Trophoblast cell (in vitro differentiated cells and primary cell): ENCODE data around the gene SMYD3.
"Not testable (repeated sequence)": the region's sequence is repeated elsewhere in the genome, so short reads cannot be mapped to it uniquely, and the experiment has no call there.

Experiments used
- DNase-seq, 2 donors: peaks; one replicate each; pipeline ENCODE4 v3.0.0-alpha.2; 2016
- H2AFZ ChIP-seq: 2 replicates; pipeline ENCODE4 v1.6.1; 2013; ENCODE audit warnings: low read length, moderate library complexity, mild to moderate bottlenecking; ENCODE audit not compliant: insufficient read depth, poor library complexity
- H2AK5ac ChIP-seq: 2 replicates; pipeline ENCODE4 v1.6.1; 2013; ENCODE audit warnings: mild to moderate bottlenecking, low read length
- H2BK120ac ChIP-seq: 2 replicates; pipeline ENCODE4 v1.6.1; 2013; ENCODE audit warnings: low read length, mild to moderate bottlenecking, moderate library complexity; ENCODE audit not compliant: insufficient read depth, poor library complexity
- H2BK12ac ChIP-seq: 2 replicates; pipeline ENCODE4 v1.6.1; 2013; ENCODE audit warnings: mild to moderate bottlenecking, low read length, moderate library complexity
- H2BK5ac ChIP-seq: 2 replicates; pipeline ENCODE4 v1.6.1; 2013; ENCODE audit warnings: low read length, low read depth, moderate library complexity, mild to moderate bottlenecking; ENCODE audit not compliant: poor library complexity
- H3K14ac ChIP-seq: 2 replicates; pipeline ENCODE4 v1.6.1; 2013; ENCODE audit warnings: mild to moderate bottlenecking, low read length
- H3K18ac ChIP-seq: 2 replicates; pipeline ENCODE4 v1.6.1; 2013; ENCODE audit warnings: mild to moderate bottlenecking, low read length
- H3K23ac ChIP-seq: 2 replicates; pipeline ENCODE4 v1.6.1; 2013; ENCODE audit warnings: low read length
- H3K27ac ChIP-seq: 2 replicates; pipeline ENCODE4 v1.5.1; 2013; ENCODE audit warnings: low read depth, mild to moderate bottlenecking, inconsistent platforms, low read length, moderate library complexity
- H3K27me3 ChIP-seq: 2 replicates; pipeline ENCODE4 v1.6.1; 2013; ENCODE audit warnings: inconsistent platforms, mild to moderate bottlenecking, low read length, moderate library complexity; ENCODE audit not compliant: insufficient read depth
- H3K36me3 ChIP-seq, 2 experiments: 1 replicate in 1 of 2; 2 replicates in 1 of 2; pipeline ENCODE4 v1.6.1; 2013; ENCODE audit warnings: low read length in 2 of 2, mild to moderate bottlenecking in 2 of 2, moderate library complexity in 1 of 2; ENCODE audit not compliant: insufficient read depth in 2 of 2, control insufficient read depth in 1 of 2
- H3K4ac ChIP-seq: 2 replicates; pipeline ENCODE4 v1.6.1; 2013; ENCODE audit warnings: low read depth, mild to moderate bottlenecking, low read length, moderate library complexity
- H3K4me1 ChIP-seq, 2 experiments: 1 replicate in 1 of 2; 2 replicates in 1 of 2; pipeline ENCODE4 v1.6.1; 2013; ENCODE audit warnings: low read length in 2 of 2, mild to moderate bottlenecking in 2 of 2, moderate library complexity in 1 of 2; ENCODE audit not compliant: insufficient read depth in 2 of 2, control insufficient read depth in 1 of 2
- H3K4me2 ChIP-seq: 2 replicates; pipeline ENCODE4 v1.6.1; 2013; ENCODE audit warnings: inconsistent platforms, mild to moderate bottlenecking, low read length, moderate library complexity
- H3K4me3 ChIP-seq: 2 replicates; pipeline ENCODE4 v1.5.1; 2013; ENCODE audit warnings: mild to moderate bottlenecking, low read depth, low read length, inconsistent platforms
- H3K79me1 ChIP-seq: one replicate; pipeline ENCODE4 v1.6.1; 2013; ENCODE audit warnings: low read length
- H3K79me2 ChIP-seq: 2 replicates; pipeline ENCODE4 v1.6.1; 2013; ENCODE audit warnings: low read length, mild to moderate bottlenecking; ENCODE audit not compliant: control insufficient read depth, insufficient read depth, poor library complexity
- H3K9ac ChIP-seq: 2 replicates; pipeline ENCODE4 v1.6.1; 2013; ENCODE audit warnings: mild to moderate bottlenecking, low read length
- H3K9me3 ChIP-seq: 2 replicates; pipeline ENCODE4 v1.6.1; 2013; ENCODE audit warnings: low read depth, mild to moderate bottlenecking, control low read depth, inconsistent platforms, low read length; ENCODE audit not compliant: insufficient read depth
- H4K12ac ChIP-seq: 2 replicates; pipeline ENCODE4 v1.6.1; 2013; ENCODE audit warnings: low read depth, mild to moderate bottlenecking, low read length, moderate library complexity
- H4K8ac ChIP-seq: 2 replicates; pipeline ENCODE4 v1.6.1; 2013; ENCODE audit warnings: low read depth, mild to moderate bottlenecking, low read length, moderate library complexity
- H4K91ac ChIP-seq: one replicate; pipeline ENCODE4 v1.6.1; 2013; ENCODE audit warnings: low read depth, mild to moderate bottlenecking, low read length, moderate library complexity
- WGBS: extraction: QIAGEN DNeasy Blood & Tissue Kit; methylation state at CpG from one replicate; pipeline ENCODE4 v1.1.7; 2013; ENCODE audit warnings: missing lambda C conversion rate; ENCODE audit not compliant: insufficient read length, insufficient coverage; ENCODE audit errors: extremely low coverage; 5-methylcytosine and 5-hydroxymethylcytosine counted together

Gene SMYD3

GRCh38 chr1:246032984-246033383 is 474.1 kb downstream of the SMYD3 start:
- Histone ChIP-seq H3K36me3 (no peaks in the 10 kb centered on the region), H3K79me1 (peaks cover 3% of the 10 kb centered on the region), H3K27me3 (no peaks in the 10 kb centered on the region), H3K79me2 (no peaks in the 10 kb centered on the region), H2BK5ac (no peak overlapping the region), H3K14ac (no peak overlapping the region), H3K18ac (no peak overlapping the region), H3K4me2 (no peak overlapping the region), H2BK12ac (no peak overlapping the region), H3K27ac (no peak overlapping the region), H4K91ac (no peak overlapping the region), H3K9ac (no peak overlapping the region), H3K9me3 (no peaks in the 10 kb centered on the region), H2BK120ac (no peak overlapping the region), H2AK5ac (no peak overlapping the region), H3K4me3 (no peak overlapping the region), H3K23ac (no peak overlapping the region), H4K12ac (no peak overlapping the region), H4K8ac (no peak overlapping the region), H2AFZ (no peak overlapping the region), H3K4ac (no peak overlapping the region), H3K4me1 (peaks cover 0 to 2% of the 10 kb centered on the region in 2 experiments)
- no CpG with 5 or more reads among the region's 1 CpG for WGBS
- DNase-seq: no peak

- Histone ChIP-seq H3K23ac (peak overlapping the region; percentile 86), H4K8ac (no peak overlapping the region), H3K36me3 (no peaks in the 10 kb centered on the region), H2AFZ (no peak overlapping the region), H2BK5ac (no peak overlapping the region), H3K14ac (no peak overlapping the region), H3K79me2 (no peaks in the 10 kb centered on the region), H2BK120ac (no peak overlapping the region), H3K9ac (no peak overlapping the region), H3K4ac (no peak overlapping the region), H3K18ac (peak overlapping the region; percentile 59), H4K12ac (peak overlapping the region; percentile 62), H3K4me2 (no peak overlapping the region), H2BK12ac (peak overlapping the region; percentile 22), H3K27ac (no peak overlapping the region), H3K4me3 (no peak overlapping the region), H3K9me3 (no peaks in the 10 kb centered on the region), H3K27me3 (no peaks in the 10 kb centered on the region), H2AK5ac (peak overlapping the region; percentile 74), H3K4me1 (peaks cover 0 to 2% of the 10 kb centered on the region in 2 experiments), H4K91ac (no peak overlapping the region), H3K79me1 (peaks cover 3% of the 10 kb centered on the region)
- no peak for DNase-seq
- WGBS: no CpG with 5 or more reads among the region's 3 CpGs
These were observed 475.0 kb downstream of the SMYD3 start for GRCh38 chr1:246032031-246032551.

DNA sequence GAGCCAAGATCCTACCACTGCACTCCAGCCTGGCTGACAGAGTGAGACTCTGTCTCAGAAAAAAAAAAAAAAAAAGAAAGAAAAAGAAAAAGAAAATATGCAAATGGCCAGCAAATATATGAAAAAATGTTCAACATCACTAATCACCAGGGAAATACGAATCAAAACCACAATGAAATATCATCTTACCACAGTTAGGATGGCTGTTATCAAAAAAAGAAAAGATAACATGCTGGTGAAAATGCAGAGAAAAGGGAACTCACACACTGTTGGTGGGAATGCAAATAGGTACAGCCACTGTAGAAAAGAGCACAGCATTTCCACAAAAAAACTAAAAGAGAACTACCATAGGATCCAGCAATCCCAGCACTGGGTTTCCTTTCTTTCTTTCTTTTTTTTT is 477.5 kb downstream of the SMYD3 start:
- no peak overlapping the region for H4K91ac ChIP-seq
- H3K9ac ChIP-seq: no peak overlapping the region
- H3K14ac ChIP-seq: no peak overlapping the region
- no peak overlapping the region for H3K23ac ChIP-seq
- H2AFZ ChIP-seq: no peak overlapping the region
- WGBS: no CpG with 5 or more reads among the region's 1 CpG
- H2BK5ac ChIP-seq: no peak overlapping the region
- H3K4me3 ChIP-seq: no peak overlapping the region
- no peaks in the 10 kb centered on the region for H3K9me3 ChIP-seq
- H4K8ac ChIP-seq: no peak overlapping the region
- no peak overlapping the region for H3K18ac ChIP-seq
- no peak overlapping the region for H2BK120ac ChIP-seq
- H3K79me1 ChIP-seq: peaks cover 3% of the 10 kb centered on the region
- H4K12ac ChIP-seq: no peak overlapping the region
- peaks cover 0 to 2% of the 10 kb centered on the region in 2 experiments for H3K4me1 ChIP-seq
- no peaks in the 10 kb centered on the region for H3K36me3 ChIP-seq
- no peak overlapping the region for H2AK5ac ChIP-seq
- H3K4me2 ChIP-seq: no peak overlapping the region
- H2BK12ac ChIP-seq: no peak overlapping the region
- no peak overlapping the region for H3K27ac ChIP-seq
- no peaks in the 10 kb centered on the region for H3K79me2 ChIP-seq
- no peaks in the 10 kb centered on the region for H3K27me3 ChIP-seq
- no peak for DNase-seq
- no peak overlapping the region for H3K4ac ChIP-seq

DNA sequence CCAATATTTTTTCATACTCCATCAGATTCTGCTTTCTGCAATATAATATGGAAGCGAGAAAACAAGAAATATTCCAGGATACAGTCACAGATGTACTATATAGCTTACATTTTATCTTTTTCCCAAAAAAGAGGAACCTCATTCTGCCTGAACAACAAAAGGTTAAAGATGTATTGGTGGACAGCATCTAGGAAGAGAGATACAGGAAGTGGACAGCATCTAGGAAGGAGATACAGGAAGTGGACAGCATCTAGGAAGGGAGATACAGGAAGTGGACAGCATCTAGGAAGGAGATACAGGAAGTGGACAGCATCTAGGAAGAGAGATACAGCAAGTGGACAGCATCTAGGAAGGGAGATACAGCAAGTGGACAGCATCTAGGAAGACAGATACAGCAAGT is 483.0 kb downstream of the SMYD3 start:
- not testable (repeated sequence) for H3K27ac ChIP-seq, H3K9me3 ChIP-seq, H2AK5ac ChIP-seq, H2BK120ac ChIP-seq, H3K79me2 ChIP-seq, H3K36me3 ChIP-seq, H3K14ac ChIP-seq, H3K79me1 ChIP-seq, H2AFZ ChIP-seq, H3K4me2 ChIP-seq, H3K23ac ChIP-seq, H3K18ac ChIP-seq, H3K4me3 ChIP-seq, H3K27me3 ChIP-seq, H2BK5ac ChIP-seq, H4K8ac ChIP-seq, H3K4me1 ChIP-seq, H4K91ac ChIP-seq, H3K4ac ChIP-seq, H4K12ac ChIP-seq, H2BK12ac ChIP-seq, H3K9ac ChIP-seq, DNase-seq
- no CpG with 5 or more reads among the region's 1 CpG for WGBS
